Naive thymus-derived CD8-positive, alpha-beta T cell (primary cell): ENCODE measurements around the gene SNAPC2. TPM values are rescaled to one million over a fixed set of nuclear protein-coding genes. Genes with fewer than 3 reads are reported as not detected.

ENCODE experiments used
- ATAC-seq, 2 donors: fragments of 150-1000 bp; cut with Tn5 transposase in 1 of 2; sonication (Bioruptor Pico), chemical (Tn5 transposase) in 1 of 2; 1 replicate in 1 of 2; 2 replicates in 1 of 2; pipeline ENCODE4 v1.10.0; 2021; ENCODE audit warnings: mild to moderate bottlenecking in 2 of 2, moderate library complexity in 2 of 2
- POLR2A ChIA-PET: fragments of 350-600 bp; sonication (Branson Sonifier 250); formaldehyde crosslinking; loops from one replicate; lab custom pipeline; 2021; ENCODE audit warnings: antibody characterized with exemption; lab: Charles Lee
- DNase-seq, 10 donors: peaks; one replicate each; pipeline versions ENCODE4 v3.0.0 to v3.0.0-alpha.2; 2020 to 2022
- H3K27ac Mint-ChIP-seq, 10 donors: one replicate each; pipeline ENCODE4 v1.8.0; 2020 to 2022; ENCODE audit warnings: mild to moderate bottlenecking in 10 of 10, mixed read lengths in 10 of 10, moderate library complexity in 4 of 10, inconsistent platforms in 1 of 10
- H3K27me3 Mint-ChIP-seq, 5 donors: one replicate each; pipeline ENCODE4 v1.8.0; 2021 to 2022; ENCODE audit warnings: mixed read lengths in 5 of 5
- H3K36me3 Mint-ChIP-seq, 3 donors: one replicate each; pipeline ENCODE4 v1.8.0; 2020 to 2022; ENCODE audit warnings: mixed read lengths in 3 of 3, mild to moderate bottlenecking in 2 of 3, inconsistent platforms in 1 of 3
- H3K4me1 Mint-ChIP-seq, 4 donors: one replicate each; pipeline ENCODE4 v1.8.0; 2021 to 2022; ENCODE audit warnings: mixed read lengths in 4 of 4
- H3K4me3 Mint-ChIP-seq, 10 donors: one replicate each; pipeline ENCODE4 v1.8.0; 2020 to 2022; ENCODE audit warnings: mild to moderate bottlenecking in 10 of 10, mixed read lengths in 10 of 10, moderate library complexity in 6 of 10, inconsistent platforms in 1 of 10
- H3K9me3 Mint-ChIP-seq, 9 donors: one replicate each; pipeline ENCODE4 v1.8.0; 2020 to 2022; ENCODE audit warnings: mixed read lengths in 9 of 9, mild to moderate bottlenecking in 3 of 9, inconsistent platforms in 1 of 9, moderate library complexity in 1 of 9
- polyA plus RNA-seq, 3 donors: library from polyadenylated mRNA; unstranded; fragments of 300-500 nt; fragmentation: Illumina TruSeq; gene quantifications; one replicate each; pipeline ENCODE4 v1.2.3, GENCODE V29; 2021
- total RNA-seq, 8 experiments: library from RNA in 2 of 8; stranded (reverse) in 2 of 8; gene quantifications; one replicate each; pipeline ENCODE4 v1.2.3 and lab custom pipeline; 2021 to 2026

Gene SNAPC2
- total and polyA plus RNA-seq, 5 experiments from 2014 or later = 11.4 to 19.9 (median 14.3) TPM

DNA sequence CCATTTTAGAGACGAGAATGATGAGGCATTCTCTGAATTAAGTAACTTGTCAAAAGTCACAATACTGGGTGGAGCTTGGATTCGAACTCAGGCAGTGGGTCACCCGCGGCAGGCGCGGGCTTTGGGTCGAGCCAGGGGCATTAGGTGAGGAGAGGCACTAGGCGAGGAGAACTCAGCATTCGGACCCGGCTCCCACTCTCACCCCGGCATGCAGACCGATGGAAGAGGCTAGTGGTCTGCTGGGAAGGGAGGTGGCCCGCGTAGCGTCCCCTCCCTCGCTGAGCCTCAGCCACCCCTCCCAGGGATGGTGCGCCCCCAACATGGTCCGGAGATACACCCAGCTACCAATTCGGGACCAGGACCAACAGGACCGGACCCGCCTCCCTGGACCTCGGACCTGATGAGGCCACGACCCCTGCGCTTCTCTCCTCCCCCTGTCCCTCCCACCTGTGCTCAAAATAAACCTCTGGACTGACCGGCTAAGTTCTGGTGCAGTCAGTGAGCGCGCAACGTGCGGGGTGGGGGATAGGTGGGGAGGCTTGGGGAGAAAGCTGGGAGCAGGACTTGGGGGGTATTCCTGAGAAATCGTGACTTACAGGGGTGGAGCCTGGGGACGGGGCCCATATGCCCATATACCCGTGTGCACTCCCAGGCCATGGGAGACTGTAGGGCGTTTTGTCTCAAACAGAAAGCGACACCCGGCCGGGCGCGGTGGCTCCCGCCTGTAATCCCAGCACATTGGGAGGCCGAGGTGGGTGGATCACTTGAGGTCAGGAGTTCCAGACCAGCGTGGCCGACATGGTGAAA, 1.3 kb upstream of the SNAPC2 start:
- POLR2A ChIA-PET = interaction anchor here (0.7 to 7.5 kb wide), 6 partner anchors 10 to 56 kb away, joined by 3 to 69 read pairs (median 21); partner anchors contain the start of genes MAP2K7 and TIMM44
- Mint-ChIP-seq H3K4me1 (peaks cover 18 to 50% (median 46%) of the 10 kb centered on the region in 4 donors), H3K27me3 (peaks cover 11 to 39% (median 18%) of the 10 kb centered on the region in 5 donors), H3K9me3 (no peaks in the 10 kb centered on the region), H3K36me3 (peaks cover 0 to 18% (median 0%) of the 10 kb centered on the region in 3 donors), H3K27ac (peak overlapping the region in 2 of 10 donors; percentile 33 to 58), H3K4me3 (peak overlapping the region in 8 of 10 donors; percentile 60 to 95 (median 86))
- ATAC-seq (no peak), DNase-seq (no peak)

DNA sequence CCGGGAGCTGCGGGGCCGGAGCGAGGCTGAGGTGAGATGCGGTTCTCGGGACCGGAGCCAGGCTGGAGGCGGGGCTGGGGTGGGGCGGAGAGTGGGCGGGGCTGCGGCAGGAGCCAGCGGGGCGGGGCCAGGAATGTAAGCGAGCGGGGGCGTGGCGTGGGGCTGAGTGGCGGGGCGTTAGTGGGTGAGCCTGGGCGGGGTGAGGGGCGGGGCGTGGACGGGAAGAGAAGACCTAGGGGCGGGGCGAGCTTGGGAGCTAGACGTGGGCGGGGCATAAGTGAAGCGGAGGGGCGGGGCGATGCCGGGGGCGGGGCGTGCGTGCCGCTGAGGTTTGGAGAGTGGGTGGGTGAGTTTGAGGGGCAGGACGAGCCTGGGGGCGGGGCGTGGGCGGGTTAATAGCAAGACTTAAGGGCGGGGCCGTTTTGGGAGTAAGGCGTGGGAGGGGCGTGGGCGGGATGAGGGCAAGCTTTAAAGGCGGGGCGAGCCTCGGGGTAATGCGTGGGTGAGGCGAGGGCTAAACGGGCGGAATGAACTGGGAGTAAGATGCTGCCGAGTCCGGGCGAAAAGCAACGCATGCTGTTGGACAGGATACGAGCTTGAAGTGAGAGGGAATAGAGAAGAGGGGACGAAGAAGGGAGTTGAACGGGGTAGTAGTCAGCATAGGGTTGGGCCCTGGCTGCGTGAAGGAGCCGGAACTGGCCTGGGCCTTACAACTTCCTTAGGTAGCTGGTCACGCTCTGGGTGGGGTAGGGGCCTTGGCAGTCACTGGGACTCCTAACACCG, 572 bp downstream of the SNAPC2 start:
- peaks cover 7 to 27% (median 15%) of the 10 kb centered on the region in 5 donors for H3K27me3 Mint-ChIP-seq
- peaks cover 0 to 2% (median 0%) of the 10 kb centered on the region in 9 donors for H3K9me3 Mint-ChIP-seq
- peaks cover 21 to 46% (median 44%) of the 10 kb centered on the region in 4 donors for H3K4me1 Mint-ChIP-seq
- peak in 9 of 10 donors; percentile 95 to 100 (median 99) for DNase-seq
- peak overlapping the region; percentile 41 to 97 (median 92) for H3K27ac Mint-ChIP-seq
- H3K4me3 Mint-ChIP-seq = peak overlapping the region; percentile 84 to 95 (median 92)
- POLR2A ChIA-PET = interaction anchor here (0.6 to 7.5 kb wide), 21 partner anchors 9 to 572 kb away, joined by 3 to 69 read pairs (median 4); partner anchors contain the start of genes ARHGEF18, ELAVL1, MAP2K7 and NDUFA7
- peak; percentile 50 to 61 for ATAC-seq
- peaks cover 0 to 14% (median 0%) of the 10 kb centered on the region in 3 donors for H3K36me3 Mint-ChIP-seq

DNA sequence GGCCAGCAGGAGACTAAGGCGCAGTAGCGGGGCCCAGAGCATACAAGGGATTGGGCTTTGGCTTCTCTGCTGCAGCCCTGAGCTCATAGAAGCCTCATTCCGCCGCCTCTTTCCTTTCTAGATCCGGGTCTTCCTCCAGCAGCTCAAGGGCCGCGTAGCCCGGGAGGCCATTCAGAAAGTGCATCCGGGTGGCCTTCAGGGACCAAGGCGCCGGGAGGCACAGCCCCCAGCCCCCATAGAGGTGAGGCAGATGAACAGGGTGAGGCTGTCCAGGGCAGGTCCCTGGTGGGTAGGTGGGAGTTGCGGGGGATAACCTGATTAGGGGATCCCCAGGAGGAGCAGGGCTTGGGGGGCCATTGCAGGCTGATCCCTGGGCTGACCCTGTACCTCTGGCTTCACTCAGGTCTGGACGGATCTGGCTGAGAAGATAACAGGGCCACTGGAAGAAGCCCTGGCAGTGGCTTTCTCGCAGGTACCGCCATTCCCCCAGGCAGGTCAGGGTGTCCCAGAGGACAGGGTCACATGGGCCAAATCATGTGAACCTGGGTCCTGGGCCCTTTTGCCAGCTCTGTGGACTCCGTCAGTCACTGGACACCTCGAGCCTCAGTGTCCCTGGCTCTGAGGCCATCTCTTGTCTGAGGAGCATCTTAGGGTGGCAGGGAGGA, 1.3 kb downstream of the SNAPC2 start:
- Mint-ChIP-seq H3K9me3 (peaks cover 0 to 2% (median 0%) of the 10 kb centered on the region in 9 donors), H3K4me3 (peak overlapping the region; percentile 84 to 95 (median 92)), H3K36me3 (peaks cover 0 to 14% (median 0%) of the 10 kb centered on the region in 3 donors), H3K27me3 (peaks cover 7 to 23% (median 15%) of the 10 kb centered on the region in 5 donors), H3K4me1 (peaks cover 21 to 45% (median 43%) of the 10 kb centered on the region in 4 donors), H3K27ac (peak overlapping the region in 9 of 10 donors; percentile 41 to 97 (median 93))
- DNase-seq (no peak), ATAC-seq (no peak)
- POLR2A ChIA-PET = interaction anchor here (0.8 to 7.5 kb wide), 10 partner anchors 8 to 527 kb away, joined by 3 to 69 read pairs (median 6); partner anchors contain the start of genes MAP2K7 and TIMM44

DNA sequence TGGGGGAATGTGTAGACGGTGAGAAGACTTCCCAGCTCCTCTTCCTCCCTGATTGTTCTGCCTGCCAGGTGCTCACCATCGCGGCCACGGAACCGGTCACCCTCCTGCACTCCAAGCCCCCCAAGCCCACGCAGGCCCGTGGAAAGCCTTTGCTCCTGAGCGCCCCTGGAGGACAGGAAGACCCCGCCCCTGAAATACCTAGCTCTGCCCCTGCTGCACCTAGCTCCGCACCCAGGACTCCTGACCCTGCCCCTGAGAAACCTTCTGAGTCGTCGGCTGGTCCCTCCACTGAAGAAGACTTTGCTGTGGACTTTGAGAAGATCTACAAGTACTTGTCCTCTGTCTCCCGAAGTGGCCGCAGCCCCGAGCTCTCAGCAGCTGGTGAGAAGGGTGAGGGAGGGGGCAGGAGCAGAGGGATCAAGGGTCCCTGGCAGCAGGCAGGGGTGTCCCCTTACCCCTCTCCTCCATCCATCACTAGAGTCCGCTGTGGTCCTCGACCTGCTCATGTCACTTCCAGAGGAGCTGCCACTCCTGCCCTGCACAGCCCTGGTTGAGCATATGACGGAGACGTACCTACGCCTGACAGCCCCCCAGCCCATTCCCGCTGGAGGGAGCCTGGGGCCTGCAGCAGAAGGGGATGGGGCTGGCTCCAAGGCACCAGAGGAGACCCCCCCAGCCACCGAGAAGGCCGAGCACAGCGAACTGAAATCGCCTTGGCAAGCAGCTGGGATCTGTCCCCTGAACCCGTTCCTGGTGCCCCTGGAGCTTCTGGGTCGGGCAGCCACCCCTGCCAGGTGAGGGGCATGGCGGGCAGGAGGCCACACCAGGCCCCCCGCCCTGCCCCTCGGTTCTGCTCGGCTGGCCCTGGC, 2.1 kb downstream of the SNAPC2 start:
- peak overlapping the region in 2 of 10 donors; percentile 61 to 73 for H3K27ac Mint-ChIP-seq
- peak overlapping the region in 8 of 10 donors; percentile 32 to 60 (median 50) for H3K4me3 Mint-ChIP-seq
- DNase-seq = no peak
- peaks cover 0 to 2% (median 0%) of the 10 kb centered on the region in 9 donors for H3K9me3 Mint-ChIP-seq
- H3K4me1 Mint-ChIP-seq = peaks cover 20 to 48% (median 42%) of the 10 kb centered on the region in 4 donors
- no peak for ATAC-seq
- peaks cover 7 to 20% (median 12%) of the 10 kb centered on the region in 5 donors for H3K27me3 Mint-ChIP-seq
- POLR2A ChIA-PET = interaction anchor here (2.3 to 7.5 kb wide), 3 partner anchors 19 to 53 kb away, joined by 6 to 69 read pairs (median 66); partner anchors contain the start of genes MAP2K7 and TIMM44
- peaks cover 0 to 14% (median 0%) of the 10 kb centered on the region in 3 donors for H3K36me3 Mint-ChIP-seq

DNA sequence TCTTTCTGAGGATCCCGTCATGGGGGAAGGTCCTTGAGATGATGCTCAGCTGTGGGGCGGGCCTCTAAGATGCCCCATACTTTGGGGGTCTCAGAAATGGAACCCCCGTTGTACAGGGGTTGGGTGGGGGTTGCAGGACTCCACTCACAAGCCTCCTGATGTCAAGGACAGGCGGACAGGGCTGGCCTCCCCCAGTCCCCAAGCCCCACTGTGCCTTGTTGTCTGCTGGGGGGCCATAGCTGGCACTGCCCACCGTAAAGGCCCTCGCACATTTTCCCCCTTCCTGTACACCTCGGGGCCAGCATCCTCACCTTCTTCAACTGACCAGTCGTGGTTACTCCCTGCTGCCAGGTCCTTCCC, 2.7 kb downstream of the SNAPC2 start:
- H3K27me3 Mint-ChIP-seq = peaks cover 7 to 16% (median 11%) of the 10 kb centered on the region in 5 donors
- peaks cover 0 to 14% (median 0%) of the 10 kb centered on the region in 3 donors for H3K36me3 Mint-ChIP-seq
- no peak for DNase-seq
- H3K4me1 Mint-ChIP-seq = peaks cover 20 to 45% (median 43%) of the 10 kb centered on the region in 4 donors
- no peak overlapping the region for H3K27ac Mint-ChIP-seq
- POLR2A ChIA-PET = interaction anchor here (0.6 to 7.5 kb wide), 4 partner anchors 20 to 1462 kb away, joined by 5 to 69 read pairs (median 36); partner anchors contain the start of genes MAP2K7 and TIMM44
- peak overlapping the region in 6 of 10 donors; percentile 14 to 54 (median 38) for H3K4me3 Mint-ChIP-seq
- ATAC-seq = no peak
- peaks cover 0 to 2% (median 0%) of the 10 kb centered on the region in 9 donors for H3K9me3 Mint-ChIP-seq

DNA sequence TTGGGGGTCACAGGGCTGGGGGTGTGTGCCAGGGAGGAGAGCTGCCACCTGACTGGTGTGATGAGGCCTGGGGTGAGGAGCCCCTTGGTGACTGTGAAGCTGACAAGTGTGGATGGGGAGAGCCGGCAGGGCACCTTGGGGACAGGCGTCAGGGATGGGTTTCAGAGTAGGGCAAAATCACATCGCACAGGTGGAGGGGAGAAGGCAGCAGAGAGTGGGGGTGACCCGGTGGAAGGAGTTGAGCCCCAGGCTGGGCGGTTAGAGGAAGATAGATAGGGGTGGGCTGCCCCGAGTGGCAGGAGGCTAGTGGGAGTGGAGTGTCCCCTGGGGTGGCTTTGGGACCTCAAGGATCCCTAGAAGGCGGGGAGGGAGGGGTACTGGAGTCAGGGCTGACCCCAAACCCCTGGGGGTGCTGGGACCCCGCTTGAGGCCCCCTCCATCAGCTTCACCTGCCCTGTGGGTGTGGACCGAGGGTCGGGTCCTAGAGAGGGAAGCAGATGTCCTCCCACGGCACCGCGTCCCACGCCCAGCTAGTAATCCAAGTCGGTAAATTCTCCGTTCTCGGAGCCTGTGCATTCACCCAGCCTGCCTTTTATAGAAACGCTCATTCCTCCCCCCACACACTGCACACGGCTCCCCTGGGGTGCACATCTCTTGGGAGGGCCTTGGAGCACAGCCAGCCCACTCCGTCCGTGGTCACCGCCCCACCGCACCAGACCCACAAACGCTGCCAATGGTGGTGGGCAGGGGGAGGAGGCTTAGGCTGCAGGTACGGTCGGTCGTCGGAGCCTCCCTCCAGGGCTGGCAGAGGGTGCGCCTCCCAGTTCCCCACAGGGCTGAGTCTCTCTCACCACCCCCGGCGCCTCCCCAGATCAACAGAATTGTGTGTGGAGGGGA, 3.4 kb downstream of the SNAPC2 start:
- DNase-seq = no peak
- peaks cover 2 to 9% (median 8%) of the 10 kb centered on the region in 5 donors for H3K27me3 Mint-ChIP-seq
- POLR2A ChIA-PET = interaction anchor here (0.6 to 7.5 kb wide), 4 partner anchors 20 to 1463 kb away, joined by 3 to 66 read pairs (median 6); partner anchors contain the start of genes MAP2K7 and TIMM44
- peaks cover 0 to 2% (median 0%) of the 10 kb centered on the region in 9 donors for H3K9me3 Mint-ChIP-seq
- peaks cover 17 to 45% (median 39%) of the 10 kb centered on the region in 4 donors for H3K4me1 Mint-ChIP-seq
- peaks cover 0 to 14% (median 0%) of the 10 kb centered on the region in 3 donors for H3K36me3 Mint-ChIP-seq
- ATAC-seq = no peak
- peak overlapping the region in 4 of 10 donors; percentile 13 to 57 (median 24) for H3K27ac Mint-ChIP-seq
- H3K4me3 Mint-ChIP-seq = peak overlapping the region in 8 of 10 donors; percentile 14 to 52 (median 28)

DNA sequence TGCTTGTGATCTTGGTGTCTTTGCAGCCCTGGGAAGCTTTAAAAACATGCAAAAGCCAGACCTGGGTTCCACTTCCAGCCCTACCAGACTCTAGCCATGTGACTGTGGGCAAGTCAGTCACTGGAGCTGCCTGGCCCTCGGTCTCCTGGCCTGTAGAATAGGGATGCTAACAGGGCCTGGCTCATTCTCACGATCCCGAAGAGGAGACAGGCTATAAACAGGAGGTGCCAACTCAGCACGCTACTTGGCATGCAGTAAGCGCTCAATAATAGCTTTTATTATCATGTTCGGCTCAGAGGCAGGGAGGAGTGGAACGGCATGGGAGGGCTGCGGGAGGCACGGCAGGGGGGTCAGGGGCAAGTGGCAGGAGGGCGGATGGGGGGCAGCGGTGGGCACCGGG, 4.1 kb downstream of the SNAPC2 start:
- no peak for ATAC-seq
- H3K9me3 Mint-ChIP-seq = peaks cover 0 to 2% (median 0%) of the 10 kb centered on the region in 9 donors
- peaks cover 2 to 8% (median 8%) of the 10 kb centered on the region in 5 donors for H3K27me3 Mint-ChIP-seq
- no peak for DNase-seq
- H3K4me3 Mint-ChIP-seq = peak overlapping the region in 8 of 10 donors; percentile 59 to 78 (median 64)
- peak overlapping the region in 4 of 10 donors; percentile 6 to 57 (median 34) for H3K27ac Mint-ChIP-seq
- POLR2A ChIA-PET = interaction anchor here (2.3 kb wide), 1 partner anchor 55 kb away, joined by 6 read pairs; no protein-coding TSS in a partner anchor
- peaks cover 0 to 14% (median 0%) of the 10 kb centered on the region in 3 donors for H3K36me3 Mint-ChIP-seq
- peaks cover 20 to 49% (median 43%) of the 10 kb centered on the region in 4 donors for H3K4me1 Mint-ChIP-seq

DNA sequence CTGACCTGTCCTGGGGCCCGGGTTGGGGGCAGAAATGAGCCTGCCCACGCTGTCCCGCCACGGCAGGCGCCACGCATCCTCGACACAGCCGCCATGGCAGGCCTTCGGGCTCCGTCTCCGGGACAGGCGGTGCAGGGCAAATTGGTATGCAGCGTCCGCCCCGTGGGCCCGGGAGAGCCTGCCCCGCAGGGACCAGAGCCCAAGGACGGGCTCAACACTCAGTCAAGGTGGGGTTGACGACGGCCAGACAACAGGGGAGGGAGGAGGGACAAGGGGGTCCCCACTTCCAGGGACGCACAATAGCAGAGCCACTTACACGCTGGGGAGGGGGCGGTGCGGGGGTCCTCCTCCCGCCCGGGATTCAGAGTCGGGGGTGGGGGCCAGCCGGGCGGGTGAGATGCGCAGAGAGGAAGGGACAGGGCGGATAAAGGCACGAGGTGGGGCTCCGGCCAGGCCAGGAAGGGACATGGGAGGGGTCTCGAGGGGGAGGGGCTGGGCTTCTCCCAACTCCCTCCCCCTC, 4.6 kb downstream of the SNAPC2 start:
- Mint-ChIP-seq H3K36me3 (peaks cover 0 to 13% (median 0%) of the 10 kb centered on the region in 3 donors), H3K4me1 (peaks cover 20 to 48% (median 41%) of the 10 kb centered on the region in 4 donors), H3K9me3 (peaks cover 0 to 2% (median 0%) of the 10 kb centered on the region in 9 donors), H3K27me3 (peaks cover under 1 to 6% (median 4%) of the 10 kb centered on the region in 5 donors), H3K27ac (peak overlapping the region in 1 of 10 donors; percentile 84), H3K4me3 (peak overlapping the region in 2 of 10 donors; percentile 59 to 73)
- POLR2A ChIA-PET = no interaction called here
- ATAC-seq (no peak), DNase-seq (peak in 1 of 10 donors; percentile 61)

- Mint-ChIP-seq H3K36me3 (peaks cover 0 to 12% (median 0%) of the 10 kb centered on the region in 3 donors), H3K4me1 (peaks cover 15 to 45% (median 36%) of the 10 kb centered on the region in 4 donors), H3K4me3 (peak overlapping the region; percentile 70 to 88 (median 82)), H3K27ac (peak overlapping the region in 5 of 10 donors; percentile 40 to 95 (median 85)), H3K27me3 (peaks cover 0 to 1% (median 0%) of the 10 kb centered on the region in 5 donors), H3K9me3 (peaks cover 0 to 2% (median 0%) of the 10 kb centered on the region in 9 donors)
- POLR2A ChIA-PET = no interaction called here
- DNase-seq (peak; percentile 69 to 88 (median 79)), ATAC-seq (peak; percentile 39 to 47)
These were observed 5.2 kb downstream of the SNAPC2 start for GRCh38 chr19:7925171-7925851.
